Right lobe of liver (tissue), 4 donors: ENCODE data around the gene GSN.

Experiments
- POLR2A ChIP-seq: fragments of 450-650 bp; IDR thresholded peaks from one replicate; pipeline ENCODE4 v1.6.1; 2017; ENCODE audit warnings: antibody characterized with exemption, mild to moderate bottlenecking
- TF ChIP-seq, protein P1 (sequence below), 4 donors: fragments of 200-600 bp in 3 of 4; fragments of 450-650 bp in 1 of 4; IDR thresholded peaks; one replicate each; pipeline versions ENCODE4 v1.5.1 to v1.8.0; 2016 to 2022; ENCODE audit warnings: antibody characterized with exemption in 4 of 4, mild to moderate bottlenecking in 2 of 4
- donor health status: DM: no; HTN: no; CAD: no.
- donor health status: DM: no; HTN: no; CAD: no.
- donor health status: DM: no; HTN: yes; CAD: no.

DNA sequence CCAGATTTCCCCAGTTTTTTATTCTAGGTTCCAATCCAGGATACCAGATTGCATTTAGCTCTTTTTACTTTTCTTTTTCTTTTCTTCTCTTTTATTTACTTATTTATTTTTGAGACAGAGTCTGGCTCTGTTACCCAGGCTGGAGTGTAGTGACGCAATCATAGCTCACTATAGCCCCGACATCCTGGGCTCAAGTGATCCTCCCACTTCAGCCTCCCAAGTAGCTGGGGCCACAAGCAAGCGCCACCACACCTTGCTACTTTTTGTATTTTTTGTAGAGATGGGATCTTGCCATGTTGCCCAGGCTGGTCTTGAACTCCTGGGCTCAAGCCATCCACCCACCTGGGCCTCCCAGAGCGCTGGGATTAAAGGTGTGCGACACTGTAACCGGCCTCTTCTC lies 48.4 kb downstream of the GSN start:
- TF ChIP-seq, protein P1, sequence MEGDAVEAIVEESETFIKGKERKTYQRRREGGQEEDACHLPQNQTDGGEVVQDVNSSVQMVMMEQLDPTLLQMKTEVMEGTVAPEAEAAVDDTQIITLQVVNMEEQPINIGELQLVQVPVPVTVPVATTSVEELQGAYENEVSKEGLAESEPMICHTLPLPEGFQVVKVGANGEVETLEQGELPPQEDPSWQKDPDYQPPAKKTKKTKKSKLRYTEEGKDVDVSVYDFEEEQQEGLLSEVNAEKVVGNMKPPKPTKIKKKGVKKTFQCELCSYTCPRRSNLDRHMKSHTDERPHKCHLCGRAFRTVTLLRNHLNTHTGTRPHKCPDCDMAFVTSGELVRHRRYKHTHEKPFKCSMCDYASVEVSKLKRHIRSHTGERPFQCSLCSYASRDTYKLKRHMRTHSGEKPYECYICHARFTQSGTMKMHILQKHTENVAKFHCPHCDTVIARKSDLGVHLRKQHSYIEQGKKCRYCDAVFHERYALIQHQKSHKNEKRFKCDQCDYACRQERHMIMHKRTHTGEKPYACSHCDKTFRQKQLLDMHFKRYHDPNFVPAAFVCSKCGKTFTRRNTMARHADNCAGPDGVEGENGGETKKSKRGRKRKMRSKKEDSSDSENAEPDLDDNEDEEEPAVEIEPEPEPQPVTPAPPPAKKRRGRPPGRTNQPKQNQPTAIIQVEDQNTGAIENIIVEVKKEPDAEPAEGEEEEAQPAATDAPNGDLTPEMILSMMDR (IDR thresholded peaks at IDR 0.05): no peak
- TF ChIP-seq POLR2A: no peak
